Neural progenitor cell (in vitro differentiated cells): ENCODE measurements around the gene GPR61. TPM values are rescaled to one million over a fixed set of nuclear protein-coding genes. Genes with fewer than 3 reads are reported as not detected.
A peak's percentile ranks its signal among the peaks of the same experiment; 100 is the strongest.

Source experiments
- DNase-seq: peaks from one replicate; pipeline ENCODE4 v3.0.0-alpha.2; 2016; ENCODE audit warnings: low spot score
- H2AFZ ChIP-seq: fragments of 200-600 bp; sonication (generic); replicated peaks from 2 replicates; pipeline ENCODE4 v1.6.1; 2016; ENCODE audit warnings: antibody characterized with exemption
- H3F3A ChIP-seq: fragments of 200-600 bp; sonication (generic); 2 replicates; pipeline ENCODE4 v1.6.1; 2016; ENCODE audit warnings: antibody characterized with exemption, low read depth
- H3K27ac ChIP-seq: fragments of 200-600 bp; sonication (generic); 2 replicates; pipeline ENCODE4 v1.5.1; 2016; ENCODE audit warnings: mild to moderate bottlenecking
- H3K27me3 ChIP-seq: fragments of 200-600 bp; sonication (generic); 2 replicates; pipeline ENCODE4 v1.6.1; 2016; ENCODE audit warnings: mild to moderate bottlenecking, moderate library complexity
- H3K36me3 ChIP-seq: fragments of 200-600 bp; sonication (generic); 2 replicates; pipeline ENCODE4 v1.5.1; 2016
- H3K4me1 ChIP-seq: fragments of 200-600 bp; sonication (generic); 2 replicates; pipeline ENCODE4 v1.6.1; 2016; ENCODE audit warnings: mixed run types
- H3K4me2 ChIP-seq: fragments of 200-600 bp; sonication (generic); 2 replicates; pipeline ENCODE4 v1.6.1; 2016
- H3K4me3 ChIP-seq: fragments of 200-600 bp; sonication (generic); 2 replicates; pipeline ENCODE4 v1.5.1; 2016
- H3K79me2 ChIP-seq: fragments of 200-600 bp; sonication (generic); 2 replicates; pipeline ENCODE4 v1.6.1; 2016; ENCODE audit warnings: low read depth
- H3K9ac ChIP-seq: fragments of 200-600 bp; sonication (generic); 2 replicates; pipeline ENCODE4 v1.6.1; 2016
- H3K9me3 ChIP-seq: fragments of 200-600 bp; sonication (generic); 2 replicates; pipeline ENCODE4 v1.5.1; 2016; ENCODE audit warnings: low read depth
- H4K20me1 ChIP-seq: fragments of 200-600 bp; sonication (generic); 2 replicates; pipeline ENCODE4 v1.6.1; 2016; ENCODE audit warnings: low read depth
- H3K27ac Mint-ChIP-seq: 3 replicates; pipeline ENCODE4 v1.8.0; 2021; ENCODE audit warnings: mixed read lengths
- H3K27me3 Mint-ChIP-seq: 2 replicates; pipeline ENCODE4 v1.8.0; 2022; ENCODE audit warnings: low read depth, mild to moderate bottlenecking, inconsistent platforms, moderate library complexity, mixed read lengths; ENCODE audit not compliant: insufficient read depth
- H3K36me3 Mint-ChIP-seq: 3 replicates; pipeline ENCODE4 v1.8.0; 2021; ENCODE audit warnings: mixed read lengths
- H3K4me1 Mint-ChIP-seq: 3 replicates; pipeline ENCODE4 v1.8.0; 2021; ENCODE audit warnings: mixed read lengths
- H3K4me3 Mint-ChIP-seq: 3 replicates; pipeline ENCODE4 v1.8.0; 2021; ENCODE audit warnings: mild to moderate bottlenecking, moderate library complexity, mixed read lengths
- H3K9me3 Mint-ChIP-seq: 3 replicates; pipeline ENCODE4 v1.8.0; 2020; ENCODE audit warnings: mixed read lengths
- EZH2 ChIP-seq: fragments of 200-600 bp; sonication (generic); IDR thresholded peaks from 2 replicates; pipeline ENCODE4 v1.6.1; 2017; ENCODE audit warnings: antibody characterized with exemption, mild to moderate bottlenecking, moderate library complexity
- EZH2phosphoT487 ChIP-seq: fragments of 200-600 bp; sonication (generic); IDR thresholded peaks from 2 replicates; pipeline ENCODE4 v1.6.1; 2017; ENCODE audit warnings: antibody characterized with exemption
- total RNA-seq: library from RNA; depleted of rRNA; stranded (reverse); fragments of >200 nt; gene quantifications from 2 replicates; pipeline ENCODE4 v1.2.3, GENCODE V29; 2015; ENCODE audit warnings: low replicate concordance
- TF ChIP-seq, protein P1 (sequence below): fragments of 200-600 bp; sonication (generic); IDR thresholded peaks from 2 replicates; pipeline ENCODE4 v1.5.1; 2017; ENCODE audit warnings: antibody characterized with exemption, mild to moderate bottlenecking

GPR61 gene
- total RNA-seq, 1 donor from 2014 or later = 0.71 TPM

DNA sequence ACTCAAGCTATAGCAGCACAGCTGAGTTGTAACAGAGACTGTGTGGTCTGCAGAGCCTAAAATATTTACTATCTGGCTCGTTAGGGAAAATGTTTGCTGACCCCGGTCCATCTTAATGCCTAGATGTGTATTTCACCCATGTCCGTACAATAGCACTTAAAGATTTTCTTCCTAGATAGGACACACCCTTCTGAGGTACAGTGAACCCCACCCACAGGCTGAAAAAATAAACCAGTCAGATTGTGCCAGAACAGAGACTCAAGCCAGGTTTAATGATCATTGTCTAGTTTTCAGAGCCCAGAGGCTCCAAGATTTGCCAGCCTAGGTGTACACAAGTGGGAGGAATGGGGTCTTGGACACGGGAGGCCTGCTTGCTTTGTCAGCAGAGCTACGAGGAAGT is 35.7 kb upstream of the GPR61 start:
- Histone ChIP-seq H3K27ac (no peak overlapping the region), H2AFZ (no peak overlapping the region), H4K20me1 (peaks cover 4% of the 10 kb centered on the region), H3K9ac (no peak overlapping the region), H3K36me3 (no peaks in the 10 kb centered on the region), H3K4me3 (no peak overlapping the region), H3K4me1 (no peaks in the 10 kb centered on the region), H3K9me3 (no peaks in the 10 kb centered on the region), H3F3A (peaks cover 7% of the 10 kb centered on the region), H3K4me2 (no peak overlapping the region), H3K27me3 (peaks cover 4% of the 10 kb centered on the region), H3K79me2 (no peaks in the 10 kb centered on the region)
- Mint-ChIP-seq H3K27ac (no peak overlapping the region), H3K27me3 (no peaks in the 10 kb centered on the region), H3K9me3 (no peaks in the 10 kb centered on the region), H3K36me3 (no peaks in the 10 kb centered on the region), H3K4me1 (peaks cover 51% of the 10 kb centered on the region), H3K4me3 (no peak overlapping the region)
- no peak for DNase-seq
- TF ChIP-seq EZH2 (no peak), EZH2phosphoT487 (no peak)

DNA sequence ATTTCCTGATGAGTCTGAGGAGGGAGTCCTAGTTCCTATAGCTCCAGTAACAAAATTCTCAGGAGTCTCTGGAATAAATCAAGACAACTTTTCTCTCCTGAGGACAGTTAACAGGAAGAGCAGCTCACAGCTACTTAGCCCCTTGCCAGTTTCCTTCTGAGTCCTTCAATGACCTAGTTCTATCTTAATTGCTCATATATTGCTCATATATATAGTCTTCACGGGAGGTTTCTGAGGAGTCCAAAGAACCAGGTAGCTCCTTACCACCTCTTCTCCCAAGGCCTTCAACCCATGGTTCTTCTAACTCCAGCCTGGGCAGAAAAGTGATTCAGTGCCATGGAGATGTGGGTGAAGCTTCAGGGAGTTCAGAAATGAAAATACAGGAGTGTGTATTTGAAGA is 34.7 kb upstream of the GPR61 start:
- Histone ChIP-seq H3F3A (peaks cover 3% of the 10 kb centered on the region), H2AFZ (no peak overlapping the region), H3K4me3 (no peak overlapping the region), H3K4me1 (peaks cover 1% of the 10 kb centered on the region), H3K27me3 (peaks cover 11% of the 10 kb centered on the region), H3K9ac (no peak overlapping the region), H3K27ac (no peak overlapping the region), H3K79me2 (no peaks in the 10 kb centered on the region), H4K20me1 (no peaks in the 10 kb centered on the region), H3K36me3 (no peaks in the 10 kb centered on the region), H3K4me2 (no peak overlapping the region), H3K9me3 (no peaks in the 10 kb centered on the region)
- Mint-ChIP-seq H3K27ac (no peak overlapping the region), H3K36me3 (no peaks in the 10 kb centered on the region), H3K9me3 (no peaks in the 10 kb centered on the region), H3K27me3 (no peaks in the 10 kb centered on the region), H3K4me3 (no peak overlapping the region), H3K4me1 (peaks cover 46% of the 10 kb centered on the region)
- TF ChIP-seq, protein P1, sequence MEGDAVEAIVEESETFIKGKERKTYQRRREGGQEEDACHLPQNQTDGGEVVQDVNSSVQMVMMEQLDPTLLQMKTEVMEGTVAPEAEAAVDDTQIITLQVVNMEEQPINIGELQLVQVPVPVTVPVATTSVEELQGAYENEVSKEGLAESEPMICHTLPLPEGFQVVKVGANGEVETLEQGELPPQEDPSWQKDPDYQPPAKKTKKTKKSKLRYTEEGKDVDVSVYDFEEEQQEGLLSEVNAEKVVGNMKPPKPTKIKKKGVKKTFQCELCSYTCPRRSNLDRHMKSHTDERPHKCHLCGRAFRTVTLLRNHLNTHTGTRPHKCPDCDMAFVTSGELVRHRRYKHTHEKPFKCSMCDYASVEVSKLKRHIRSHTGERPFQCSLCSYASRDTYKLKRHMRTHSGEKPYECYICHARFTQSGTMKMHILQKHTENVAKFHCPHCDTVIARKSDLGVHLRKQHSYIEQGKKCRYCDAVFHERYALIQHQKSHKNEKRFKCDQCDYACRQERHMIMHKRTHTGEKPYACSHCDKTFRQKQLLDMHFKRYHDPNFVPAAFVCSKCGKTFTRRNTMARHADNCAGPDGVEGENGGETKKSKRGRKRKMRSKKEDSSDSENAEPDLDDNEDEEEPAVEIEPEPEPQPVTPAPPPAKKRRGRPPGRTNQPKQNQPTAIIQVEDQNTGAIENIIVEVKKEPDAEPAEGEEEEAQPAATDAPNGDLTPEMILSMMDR = no peak
- no peak for TF ChIP-seq EZH2
- TF ChIP-seq EZH2phosphoT487 = no peak
- DNase-seq = no peak

DNA sequence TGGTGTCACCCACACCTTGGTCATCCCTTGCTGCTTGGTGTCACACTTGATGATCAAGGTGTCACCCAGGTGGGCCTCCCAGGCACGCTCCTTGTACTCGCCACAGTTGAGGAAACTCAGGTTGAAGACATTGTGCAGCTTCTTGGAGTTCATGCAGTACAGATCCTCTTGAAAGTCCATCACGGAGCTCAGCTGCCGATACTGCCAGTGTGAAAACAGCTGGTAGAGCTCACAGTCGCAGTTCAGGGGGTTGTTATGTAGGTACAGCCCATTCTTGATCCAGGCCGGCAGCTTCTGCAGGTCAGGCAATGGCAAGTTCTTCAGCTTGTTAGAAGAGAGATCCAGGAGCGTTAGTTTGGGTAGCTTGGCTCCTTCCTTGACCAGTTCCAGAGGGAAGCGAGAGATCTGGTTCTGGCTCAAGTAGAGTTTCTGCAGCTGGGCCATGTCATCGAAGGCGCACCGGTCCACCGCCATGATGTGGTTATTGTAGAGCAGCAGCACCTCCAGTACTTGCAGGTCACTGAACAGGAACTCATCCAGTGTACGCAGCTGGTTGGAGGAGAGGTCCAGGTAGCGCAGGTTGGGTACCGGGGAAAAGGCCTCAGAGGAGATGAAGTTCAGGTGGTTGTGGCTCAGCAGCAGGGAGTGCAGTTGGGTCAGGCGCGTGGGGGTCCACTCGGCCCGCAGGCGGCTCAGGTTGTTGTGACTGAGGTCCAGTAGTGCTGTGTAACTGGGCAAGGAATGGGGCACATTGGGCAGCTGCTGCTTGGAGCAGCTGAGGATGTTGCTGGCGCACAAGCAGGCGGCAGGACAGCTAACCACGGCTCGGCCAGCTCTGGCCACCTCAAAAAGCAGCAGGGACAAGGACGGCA is 31.4 kb upstream of the GPR61 start:
- H3F3A ChIP-seq = peaks cover 4% of the 10 kb centered on the region
- Mint-ChIP-seq H3K9me3 (no peaks in the 10 kb centered on the region), H3K36me3 (no peaks in the 10 kb centered on the region), H3K4me1 (peaks cover 21% of the 10 kb centered on the region), H3K27me3 (peaks cover 5% of the 10 kb centered on the region), H3K27ac (no peak overlapping the region), H3K4me3 (peak overlapping the region; percentile 89)
- no peak overlapping the region for H2AFZ ChIP-seq
- H4K20me1 ChIP-seq = no peaks in the 10 kb centered on the region
- H3K36me3 ChIP-seq = no peaks in the 10 kb centered on the region
- H3K9ac ChIP-seq = no peak overlapping the region
- no peaks in the 10 kb centered on the region for H3K9me3 ChIP-seq
- no peak for DNase-seq
- no peak overlapping the region for H3K27ac ChIP-seq
- peaks cover 44% of the 10 kb centered on the region for H3K27me3 ChIP-seq
- H3K4me3 ChIP-seq = no peak overlapping the region
- peak overlapping the region; percentile 94 for H3K4me2 ChIP-seq
- no peaks in the 10 kb centered on the region for H3K79me2 ChIP-seq
- peaks cover 6% of the 10 kb centered on the region for H3K4me1 ChIP-seq
- TF ChIP-seq EZH2 (no peak), EZH2phosphoT487 (no peak)
- TF ChIP-seq, protein P1 = no peak

DNA sequence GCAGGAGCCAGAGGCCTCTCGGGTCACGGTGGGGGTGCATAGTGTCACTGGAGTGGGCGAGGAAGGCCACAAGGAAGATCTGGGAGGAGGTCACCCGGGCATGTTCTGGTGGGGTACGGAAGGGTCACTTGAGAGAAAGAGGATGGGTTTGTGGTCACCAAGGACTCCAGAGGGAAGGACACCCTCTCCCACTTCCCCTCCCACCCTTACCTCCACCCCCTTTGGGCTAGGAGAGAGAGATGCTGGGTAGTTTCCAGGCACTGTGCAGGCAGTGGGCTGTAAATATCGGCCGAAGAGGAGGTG is 30.8 kb upstream of the GPR61 start:
- Histone ChIP-seq H3K4me1 (peaks cover 6% of the 10 kb centered on the region), H3K79me2 (no peaks in the 10 kb centered on the region), H4K20me1 (no peaks in the 10 kb centered on the region), H3K4me3 (peak overlapping the region; percentile 58), H3K27ac (no peak overlapping the region), H3K9ac (no peak overlapping the region), H3F3A (peaks cover 4% of the 10 kb centered on the region), H2AFZ (peak overlapping the region; percentile 90), H3K9me3 (no peaks in the 10 kb centered on the region), H3K36me3 (no peaks in the 10 kb centered on the region), H3K27me3 (peaks cover 48% of the 10 kb centered on the region), H3K4me2 (peak overlapping the region; percentile 94)
- no peak for DNase-seq
- TF ChIP-seq, protein P1 = no peak
- TF ChIP-seq EZH2 = no peak
- TF ChIP-seq EZH2phosphoT487 = no peak
- no peaks in the 10 kb centered on the region for H3K9me3 Mint-ChIP-seq
- H3K4me3 Mint-ChIP-seq = peak overlapping the region; percentile 89
- H3K27me3 Mint-ChIP-seq = peaks cover 5% of the 10 kb centered on the region
- no peak overlapping the region for H3K27ac Mint-ChIP-seq
- H3K4me1 Mint-ChIP-seq = peaks cover 21% of the 10 kb centered on the region
- no peaks in the 10 kb centered on the region for H3K36me3 Mint-ChIP-seq
